H1 (cell line): Measurements from ENCODE around the gene ALPP. TPM values are rescaled to one million over a fixed set of nuclear protein-coding genes. Genes with fewer than 3 reads are reported as not detected.

Experiments used
- CTCF ChIA-PET: fragments of 300-600 bp; sonication (Branson Sonifier 250); formaldehyde crosslinking; loops from one replicate; lab custom pipeline; 2021; ENCODE audit not compliant: partially characterized antibody; lab: Charles Lee
- POLR2A ChIA-PET: fragments of 300-600 bp; sonication (Branson Sonifier 250); formaldehyde crosslinking; loops from one replicate; lab custom pipeline; 2021; ENCODE audit warnings: inconsistent platforms; ENCODE audit not compliant: partially characterized antibody; lab: Charles Lee
- DNase-seq, 2 experiments: peaks; one replicate each; pipeline versions ENCODE4 v3.0.0 to v3.0.0-alpha.2; 2010 to 2022; ENCODE audit warnings: low spot score in 2 of 2, low read depth in 1 of 2, mixed read lengths in 1 of 2
- FAIRE-seq: peaks from 2 replicates; lab custom pipeline; 2011; peaks lifted over from hg19 to GRCh38; lab: Jason Lieb, UNC
- H2AFZ ChIP-seq: 2 replicates; pipeline ENCODE4 v1.8.1; 2012; ENCODE audit warnings: low read length, inconsistent platforms
- H2AK5ac ChIP-seq: 2 replicates; pipeline ENCODE4 v1.6.1; 2013; ENCODE audit warnings: low read depth, low read length
- H2BK120ac ChIP-seq: replicated peaks from 2 replicates; pipeline ENCODE3; 2013; ENCODE audit warnings: low read depth, low read length, inconsistent platforms
- H2BK12ac ChIP-seq: 2 replicates; pipeline ENCODE4 v1.6.1; 2013; ENCODE audit warnings: low read depth, low read length
- H2BK15ac ChIP-seq: 2 replicates; pipeline ENCODE4 v1.6.1; 2013; ENCODE audit warnings: low read length
- H2BK20ac ChIP-seq: 2 replicates; pipeline ENCODE4 v1.6.1; 2013; ENCODE audit warnings: low read length
- H2BK5ac ChIP-seq: 2 replicates; pipeline ENCODE4 v1.6.1; 2013; ENCODE audit warnings: low read depth, low read length
- H3K14ac ChIP-seq: 2 replicates; pipeline ENCODE4 v1.6.1; 2013; ENCODE audit warnings: inconsistent platforms; ENCODE audit not compliant: insufficient read length
- H3K18ac ChIP-seq: 2 replicates; pipeline ENCODE4 v1.6.1; 2013; ENCODE audit warnings: low read length; ENCODE audit errors: extremely low read depth
- H3K23ac ChIP-seq: 2 replicates; pipeline ENCODE4 v1.6.1; 2013; ENCODE audit warnings: inconsistent platforms; ENCODE audit not compliant: insufficient read length
- H3K23me2 ChIP-seq: 2 replicates; pipeline ENCODE4 v1.6.1; 2013; ENCODE audit warnings: low read depth, low read length
- H3K27ac ChIP-seq: 2 replicates; pipeline ENCODE4 v1.6.1; 2011; ENCODE audit warnings: low read depth, low read length, inconsistent platforms
- H3K27me3 ChIP-seq, 4 experiments: replicated peaks in 1 of 4; 1 replicate in 1 of 4; 2 replicates in 3 of 4; pipeline versions ENCODE4 v1.6.1 to v1.8.1; 2011 to 2013; ENCODE audit warnings: low read length in 3 of 4, mild to moderate bottlenecking in 3 of 4, inconsistent platforms in 2 of 4, mixed read lengths in 2 of 4, moderate library complexity in 1 of 4; ENCODE audit not compliant: control insufficient read depth in 3 of 4, insufficient read depth in 3 of 4; ENCODE audit errors: extremely low read depth in 1 of 4
- H3K36me3 ChIP-seq, 4 experiments: 2 replicates each; pipeline versions ENCODE4 v1.6.1 to v1.8.1; 2011 to 2013; ENCODE audit warnings: mild to moderate bottlenecking in 4 of 4, low read length in 3 of 4, moderate library complexity in 2 of 4, control low read depth in 1 of 4, inconsistent platforms in 1 of 4; ENCODE audit not compliant: insufficient read depth in 4 of 4, control insufficient read depth in 2 of 4
- H3K4ac ChIP-seq: replicated peaks from 2 replicates; pipeline ENCODE3; 2013; ENCODE audit warnings: low read length, low read depth, mixed read lengths, inconsistent platforms; ENCODE audit not compliant: insufficient read length
- H3K4me1 ChIP-seq, 4 experiments: replicated peaks in 1 of 4; 1 replicate in 1 of 4; 2 replicates in 3 of 4; pipeline versions ENCODE4 v1.6.1 to v1.8.1; 2011 to 2013; ENCODE audit warnings: low read length in 3 of 4, inconsistent platforms in 2 of 4, mixed read lengths in 1 of 4; ENCODE audit not compliant: insufficient read depth in 4 of 4, control insufficient read depth in 3 of 4
- H3K4me2 ChIP-seq, 2 experiments: 2 replicates each; pipeline versions ENCODE4 v1.6.1 to v1.8.1; 2011 to 2013; ENCODE audit warnings: low read depth in 2 of 2, low read length in 2 of 2, control low read depth in 1 of 2, inconsistent platforms in 1 of 2, mild to moderate bottlenecking in 1 of 2; ENCODE audit not compliant: insufficient read depth in 1 of 2
- H3K4me3 ChIP-seq, 4 experiments: fragments of 200-600, 300-600 bp in 1 of 4; sonication (generic), shearing (Covaris generic), sonication (Bioruptor Twin) in 1 of 4; 2 replicates each; pipeline versions ENCODE4 v1.5.1 to v1.8.1; 2011 to 2016; ENCODE audit warnings: low read length in 4 of 4, low read depth in 3 of 4, control low read depth in 2 of 4, inconsistent platforms in 2 of 4, mild to moderate bottlenecking in 2 of 4, mixed read lengths in 1 of 4, moderate library complexity in 1 of 4; ENCODE audit not compliant: insufficient read depth in 2 of 4; ENCODE audit errors: extremely low read depth in 1 of 4
- H3K56ac ChIP-seq: replicated peaks from 2 replicates; pipeline ENCODE3; 2013; ENCODE audit warnings: low read depth, mild to moderate bottlenecking, mixed read lengths, low read length, inconsistent platforms; ENCODE audit not compliant: insufficient read length
- H3K79me1 ChIP-seq: 2 replicates; pipeline ENCODE4 v1.6.1; 2013; ENCODE audit warnings: low read depth, low read length, control low read depth
- H3K79me2 ChIP-seq, 2 experiments: 2 replicates each; pipeline versions ENCODE4 v1.6.1 to v1.8.1; 2012 to 2013; ENCODE audit warnings: low read length in 2 of 2, mild to moderate bottlenecking in 2 of 2, inconsistent platforms in 1 of 2; ENCODE audit not compliant: insufficient read depth in 2 of 2, control insufficient read depth in 1 of 2
- H3K9ac ChIP-seq, 4 experiments: replicated peaks in 1 of 4; 1 replicate in 1 of 4; 2 replicates in 3 of 4; pipeline versions ENCODE4 v1.6.1 to v1.8.1; 2011 to 2013; ENCODE audit warnings: low read depth in 3 of 4, low read length in 3 of 4, control low read depth in 2 of 4, mild to moderate bottlenecking in 2 of 4, moderate library complexity in 2 of 4, inconsistent platforms in 1 of 4; ENCODE audit errors: extremely low read depth in 1 of 4
- H3K9me3 ChIP-seq, 2 experiments: 2 replicates each; pipeline versions ENCODE4 v1.6.1 to v1.8.1; 2012 to 2013; ENCODE audit warnings: mild to moderate bottlenecking in 2 of 2, moderate library complexity in 2 of 2, control low read depth in 1 of 2, inconsistent platforms in 1 of 2, low read depth in 1 of 2, low read length in 1 of 2, mixed read lengths in 1 of 2; ENCODE audit not compliant: insufficient read depth in 2 of 2
- H4K20me1 ChIP-seq, 2 experiments: replicated peaks in 1 of 2; 2 replicates each; pipeline versions ENCODE3 to v1.8.1; 2011 to 2013; ENCODE audit warnings: inconsistent platforms in 2 of 2, low read length in 2 of 2, mild to moderate bottlenecking in 1 of 2; ENCODE audit not compliant: insufficient read depth in 2 of 2, control insufficient read depth in 1 of 2
- H4K5ac ChIP-seq: 2 replicates; pipeline ENCODE4 v1.6.1; 2013; ENCODE audit warnings: low read length, low read depth, mixed read lengths, inconsistent platforms; ENCODE audit not compliant: insufficient read length
- H4K8ac ChIP-seq: 2 replicates; pipeline ENCODE4 v1.8.0; 2013; ENCODE audit warnings: mild to moderate bottlenecking, moderate library complexity, low read length, inconsistent platforms; ENCODE audit not compliant: insufficient read depth; ENCODE audit errors: extremely low read depth
- H4K91ac ChIP-seq: replicated peaks from 2 replicates; pipeline ENCODE3; 2013; ENCODE audit warnings: low read length, mixed read lengths, inconsistent platforms; ENCODE audit not compliant: insufficient read length
- ASH2L ChIP-seq: fragments of 200-600, 300-600 bp; sonication (generic); IDR thresholded peaks from one replicate; pipeline ENCODE4 v1.7.1; 2017; ENCODE audit warnings: low read length
- BACH1 ChIP-seq: IDR thresholded peaks from 2 replicates; pipeline ENCODE4 v1.6.1; 2012; ENCODE audit warnings: low read length, improper control_type of control experiment
- CTBP2 ChIP-seq: IDR thresholded peaks from 2 replicates; pipeline ENCODE4 v1.7.0; 2011; ENCODE audit warnings: borderline replicate concordance, mild to moderate bottlenecking, moderate library complexity, mixed read lengths, low read length; ENCODE audit not compliant: insufficient read depth, insufficient read length
- FOSL1 ChIP-seq: IDR thresholded peaks from 2 replicates; pipeline ENCODE4 v1.6.1; 2011; ENCODE audit warnings: mild to moderate bottlenecking, low read depth, low read length, moderate library complexity; ENCODE audit not compliant: insufficient read depth
- HDAC2 ChIP-seq, 2 experiments: fragments of 300-600 bp in 1 of 2; sonication (generic) in 1 of 2; IDR thresholded peaks; 2 replicates each; pipeline ENCODE4 v1.6.1; 2011 to 2012; ENCODE audit warnings: low read depth in 2 of 2, low read length in 2 of 2, mild to moderate bottlenecking in 2 of 2, moderate library complexity in 2 of 2, borderline replicate concordance in 1 of 2, inconsistent platforms in 1 of 2
- KDM4A ChIP-seq: IDR thresholded peaks from one replicate; pipeline ENCODE4 v1.7.1; 2012; ENCODE audit warnings: low read depth, mild to moderate bottlenecking, moderate library complexity, low read length, inconsistent platforms; ENCODE audit not compliant: severe bottlenecking
- SIRT6 ChIP-seq: IDR thresholded peaks from one replicate; pipeline ENCODE4 v1.7.1; 2012; ENCODE audit warnings: low read length, inconsistent platforms
- SIX5 ChIP-seq: IDR thresholded peaks from 2 replicates; pipeline ENCODE4 v1.6.1; 2011; ENCODE audit warnings: mild to moderate bottlenecking, low read depth, low read length
- SP4 ChIP-seq: IDR thresholded peaks from 2 replicates; pipeline ENCODE4 v1.6.1; 2012; ENCODE audit warnings: low read length, inconsistent platforms
- WGBS, 2 experiments: shearing (Covaris generic) in 1 of 2; methylation state at CpG; one replicate each; pipeline versions ENCODE4 v1.1.6 to v1.1.7; 2013 to 2015; ENCODE audit warnings: low lambda C conversion rate in 2 of 2, mixed read lengths in 2 of 2, inconsistent platforms in 1 of 2, low coverage in 1 of 2, missing lambda C conversion rate in 1 of 2; ENCODE audit not compliant: insufficient replicate concordance in 2 of 2, insufficient coverage in 1 of 2, insufficient read length in 1 of 2; ENCODE audit errors: extremely low coverage in 1 of 2, missing lambda C conversion rate in 1 of 2; 5-methylcytosine and 5-hydroxymethylcytosine counted together
- polyA plus RNA-seq, 7 experiments: library from polyadenylated mRNA; depleted of rRNA in 3 of 7; stranded (reverse) in 5 of 7; unstranded in 2 of 7; fragments of >200 nt in 5 of 7; fragments of 200-250 nt in 2 of 7; gene quantifications; 1 replicate in 5 of 7; 2 replicates in 1 of 7; 4 replicates in 1 of 7; pipeline versions ENCODE4 v1.2.1 to v1.2.3, GENCODE V29; 2011 to 2013; ENCODE audit warnings: missing spikeins in 2 of 7, mixed read lengths in 2 of 7
- total RNA-seq: library from RNA; stranded (reverse); fragmentation: NEBNext Ultra II Directional; extraction: Animal tissue kit (Norgen Biotek cat#: 25700); gene quantifications from 2 replicates; pipeline ENCODE4 v1.2.1, GENCODE V29; 2021

Gene ALPP
- total and polyA plus RNA-seq, 2 of the 8 experiments (the other 6 are each of a cell fraction or from before 2014, with no cell fraction given), result 0.15 TPM

DNA sequence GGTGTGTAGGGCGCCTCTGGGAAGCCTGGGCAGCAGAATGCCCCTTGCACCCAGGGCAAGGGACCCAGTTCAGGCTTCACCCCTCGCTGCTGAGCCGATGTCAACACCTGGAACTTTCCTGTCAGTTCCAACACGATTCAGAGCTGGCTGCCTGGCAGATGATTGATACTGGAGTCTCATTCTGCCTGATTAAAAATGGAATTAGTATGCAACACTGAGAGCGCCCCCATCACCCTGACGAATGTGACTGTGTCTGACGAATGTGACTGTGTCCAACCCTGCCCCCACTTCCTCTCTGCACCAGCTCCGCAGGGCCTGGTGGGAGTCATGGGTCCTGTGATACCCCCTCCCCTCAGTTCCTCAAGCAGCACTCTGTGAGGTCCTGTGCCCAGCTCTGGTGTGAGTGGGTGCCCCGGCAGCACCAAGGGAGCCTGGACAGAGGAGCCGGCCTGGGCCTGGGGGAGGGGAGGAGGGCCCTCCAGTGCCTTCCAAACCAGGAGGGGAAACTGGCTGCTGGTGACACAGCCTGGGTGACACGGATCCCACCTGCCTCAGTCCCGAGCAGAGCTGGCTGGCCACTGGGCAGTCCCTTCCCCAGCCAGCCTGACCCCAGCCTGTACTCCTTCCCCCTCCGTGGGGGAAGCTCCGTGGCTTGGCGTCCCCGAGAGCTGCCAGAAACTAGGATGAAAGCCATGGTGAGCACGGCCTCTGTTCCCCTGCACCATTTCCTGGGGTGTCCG is 41.4 kb upstream of the ALPP start:
- no peaks in the 10 kb centered on the region for H3K36me3 ChIP-seq
- H4K5ac ChIP-seq, result no peak overlapping the region
- H4K8ac ChIP-seq, result no peak overlapping the region
- H3K79me1 ChIP-seq, result no peaks in the 10 kb centered on the region
- no peak overlapping the region for H2BK20ac ChIP-seq
- no peaks in the 10 kb centered on the region for H3K79me2 ChIP-seq
- no peaks in the 10 kb centered on the region for H3K23me2 ChIP-seq
- H3K4me1 ChIP-seq, result no peaks in the 10 kb centered on the region; a peak in 1 of 7 replicates
- H3K4ac ChIP-seq, result no peak overlapping the region
- H2BK120ac ChIP-seq, result no peak overlapping the region
- POLR2A ChIA-PET, result no interaction called here
- no peak overlapping the region for H3K18ac ChIP-seq
- WGBS, 2 experiments, result 87% methylated on average over 12 of the region's 18 CpGs; no CpG with 5 or more reads in 1 of the 2 experiments
- H3K9ac ChIP-seq, result no peak overlapping the region
- H3K27me3 ChIP-seq, result no peaks in the 10 kb centered on the region
- CTCF ChIA-PET, result interaction anchor here (0.6 to 5.5 kb wide), 14 partner anchors 10 to 196 kb away, joined by 3 to 92 read pairs (median 8); partner anchors contain the start of gene PRSS56
- no peak overlapping the region for H3K4me3 ChIP-seq
- no peaks in the 10 kb centered on the region for H3K9me3 ChIP-seq
- H4K20me1 ChIP-seq, result no peaks in the 10 kb centered on the region
- no peak overlapping the region for H3K27ac ChIP-seq
- H3K23ac ChIP-seq, result no peak overlapping the region
- no peak overlapping the region for H2BK12ac ChIP-seq
- no peak overlapping the region for H2AFZ ChIP-seq
- H4K91ac ChIP-seq, result no peak overlapping the region
- TF ChIP-seq SP4 (no peak), KDM4A (no peak), FOSL1 (no peak), SIX5 (no peak), BACH1 (no peak), CTBP2 (no peak), ASH2L (no peak), SIRT6 (no peak), HDAC2 (IDR thresholded peaks at IDR 0.05; ENCODE audit: borderline replicate concordance in 1 of 2, low read depth in 2 of 2, low read length in 2 of 2) (no peak)
- H3K14ac ChIP-seq, result no peak overlapping the region
- H3K4me2 ChIP-seq, result no peak overlapping the region
- no peak overlapping the region for H2BK15ac ChIP-seq
- no peak for FAIRE-seq
- H2BK5ac ChIP-seq, result no peak overlapping the region
- peak in 1 of 2 experiments; percentile 43 for DNase-seq
- no peak overlapping the region for H3K56ac ChIP-seq
- H2AK5ac ChIP-seq, result no peak overlapping the region
